ENCODE data around the gene EPHA3.
A peak's percentile ranks its signal among the peaks of the same experiment; 100 is the strongest.

EPHA3 gene

GRCh38 chr3:89234620-89235019 is 127.2 kb downstream of the EPHA3 start:
- no peak for DNase-seq

DNA sequence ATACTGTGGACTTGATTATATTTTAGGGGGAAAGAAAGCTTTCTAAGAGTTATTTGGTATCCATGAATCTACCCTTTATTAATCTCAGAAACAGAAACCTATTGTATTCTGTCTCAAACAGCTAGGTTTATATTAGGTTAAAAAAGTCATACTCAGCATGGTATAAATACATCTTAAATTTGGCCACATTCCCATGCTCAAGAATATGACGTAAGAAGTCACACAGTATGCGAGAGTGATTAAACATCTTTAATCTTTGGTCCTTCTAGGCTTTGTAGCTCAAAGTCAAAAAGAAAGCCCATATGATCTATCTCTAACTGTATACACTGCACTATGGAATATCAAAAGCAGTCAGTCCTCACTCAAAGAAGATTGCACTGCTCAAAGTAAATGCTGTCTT is 131.4 kb downstream of the EPHA3 start:
- DNase-seq = no peak

DNA sequence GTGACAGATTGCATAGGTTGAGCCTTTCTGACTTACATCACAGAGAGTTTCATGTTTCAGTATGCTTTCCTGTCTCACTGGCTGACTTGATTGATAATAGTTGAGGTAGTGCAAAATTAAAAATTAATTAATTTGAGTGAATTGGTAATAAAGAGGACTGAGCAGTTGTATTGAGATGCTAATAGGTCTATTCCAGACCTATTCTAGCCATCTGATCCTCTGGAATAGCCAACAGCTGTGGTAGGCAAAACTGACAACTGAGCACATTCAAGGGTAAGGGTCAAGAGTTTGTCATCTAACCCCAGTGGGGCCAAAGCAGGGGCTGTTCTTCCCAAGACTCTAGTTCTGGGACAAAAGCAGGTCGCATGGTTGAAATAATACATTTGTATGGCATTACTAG is 132.4 kb downstream of the EPHA3 start:
- DNase-seq = peak in 1 of 2 experiments; percentile 3

- no peak for DNase-seq
Observed at GRCh38 chr3:89245612-89246011, 138.2 kb downstream of the EPHA3 start.

- no peak for DNase-seq
Observed at GRCh38 chr3:89246326-89246725, 138.9 kb downstream of the EPHA3 start.

DNA sequence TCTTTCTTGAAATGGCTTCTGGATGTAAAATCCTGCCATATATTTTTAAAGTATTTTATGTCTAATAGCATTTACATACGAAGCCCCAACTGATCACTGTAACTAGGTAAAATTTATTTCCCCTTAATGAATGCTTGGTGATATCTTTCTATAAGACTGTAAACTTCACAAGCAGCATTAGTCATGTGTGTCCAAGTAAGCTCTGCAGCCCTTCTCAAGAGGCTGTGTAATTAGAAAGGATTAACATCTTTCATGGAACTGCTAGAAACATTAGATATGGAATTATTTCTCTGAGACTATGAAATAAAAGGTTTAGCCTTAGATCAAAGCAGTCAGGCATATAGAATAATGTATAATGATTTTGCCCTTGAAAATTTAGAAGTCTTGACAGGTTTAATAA is 143.3 kb downstream of the EPHA3 start:
- peak; percentile 35 to 70 for DNase-seq

DNA sequence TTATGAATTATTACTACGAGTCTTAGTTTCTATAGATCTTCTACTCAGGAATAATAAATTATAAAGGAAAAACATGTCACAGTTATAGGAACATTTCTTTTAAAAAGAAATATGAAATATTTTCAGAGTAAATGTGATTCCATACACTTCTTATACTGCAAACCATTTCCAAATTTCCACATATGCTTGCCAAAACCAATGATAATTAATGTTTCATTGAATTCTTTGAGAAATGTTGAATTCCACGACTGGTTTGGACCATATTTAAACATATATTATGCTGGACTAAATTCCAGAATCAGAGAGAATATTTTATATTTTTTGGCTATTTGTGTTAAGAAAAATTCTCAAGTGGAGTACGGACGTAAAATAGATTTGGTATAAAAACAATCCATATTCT is 144.6 kb downstream of the EPHA3 start:
- no peak for DNase-seq

- peak in 1 of 2 experiments; percentile 17 for DNase-seq
Observed at GRCh38 chr3:89252860-89253259, 145.4 kb downstream of the EPHA3 start.

DNA sequence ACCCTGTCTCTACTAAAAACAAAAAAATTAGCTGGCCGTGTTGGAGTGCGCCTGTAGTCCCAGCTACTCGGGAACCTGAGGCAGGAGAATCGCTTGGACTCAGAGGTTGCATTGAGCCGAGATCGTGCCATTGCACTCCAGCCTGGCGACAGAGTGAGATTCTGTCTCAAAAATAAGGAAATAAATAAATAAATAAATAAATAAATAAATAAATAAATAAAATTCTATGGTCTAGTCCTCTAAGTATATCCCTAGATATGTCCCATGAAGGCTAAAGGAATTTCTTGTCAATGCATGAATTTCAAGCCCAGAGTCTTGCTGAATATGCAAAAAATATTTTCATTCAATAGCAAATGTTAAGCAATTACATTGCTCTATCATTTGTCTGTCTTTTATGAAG is 149.0 kb downstream of the EPHA3 start:
- no peak for DNase-seq

DNA sequence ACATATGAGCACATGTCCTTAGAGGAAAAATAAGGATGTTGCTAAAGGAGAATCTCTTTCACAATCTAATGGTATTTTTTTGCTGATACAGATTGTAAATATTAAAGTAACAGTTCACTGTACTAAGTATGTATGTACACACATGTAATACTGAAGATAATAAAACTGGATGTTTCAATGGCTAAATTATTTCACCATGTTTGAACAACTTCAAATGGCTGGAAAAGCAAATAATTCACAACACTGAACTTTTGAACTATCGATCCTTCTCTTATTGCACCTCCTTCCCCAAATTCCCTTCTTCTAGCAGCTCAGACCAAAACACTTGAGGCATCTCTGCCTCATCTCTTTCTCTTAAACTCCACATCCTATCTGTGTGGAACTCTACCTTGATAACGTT is 149.5 kb downstream of the EPHA3 start:
- no peak for DNase-seq

GRCh38 chr3:89260721-89261120 is 153.3 kb downstream of the EPHA3 start:
- no peak for DNase-seq

DNA sequence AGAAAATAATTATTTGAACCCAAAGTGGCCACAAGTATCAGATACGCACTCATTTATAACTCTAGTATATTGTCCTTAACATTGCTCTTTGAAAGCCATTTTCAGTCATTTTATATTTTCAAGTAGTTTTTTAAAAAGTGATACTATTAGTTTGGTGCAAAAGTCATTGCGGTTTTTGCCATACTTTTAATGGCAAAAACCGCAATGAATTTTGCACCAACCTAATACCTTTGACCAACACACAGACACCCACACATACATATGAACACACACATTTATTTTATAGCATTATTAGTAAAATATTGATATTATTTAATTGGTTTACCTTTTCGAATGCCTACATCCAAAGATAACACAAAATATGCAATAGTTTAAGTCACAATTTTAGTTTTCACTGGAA is 154.3 kb downstream of the EPHA3 start:
- DNase-seq = no peak

GRCh38 chr3:89262309-89262929 is 155.0 kb downstream of the EPHA3 start:
- DNase-seq = no peak

DNA sequence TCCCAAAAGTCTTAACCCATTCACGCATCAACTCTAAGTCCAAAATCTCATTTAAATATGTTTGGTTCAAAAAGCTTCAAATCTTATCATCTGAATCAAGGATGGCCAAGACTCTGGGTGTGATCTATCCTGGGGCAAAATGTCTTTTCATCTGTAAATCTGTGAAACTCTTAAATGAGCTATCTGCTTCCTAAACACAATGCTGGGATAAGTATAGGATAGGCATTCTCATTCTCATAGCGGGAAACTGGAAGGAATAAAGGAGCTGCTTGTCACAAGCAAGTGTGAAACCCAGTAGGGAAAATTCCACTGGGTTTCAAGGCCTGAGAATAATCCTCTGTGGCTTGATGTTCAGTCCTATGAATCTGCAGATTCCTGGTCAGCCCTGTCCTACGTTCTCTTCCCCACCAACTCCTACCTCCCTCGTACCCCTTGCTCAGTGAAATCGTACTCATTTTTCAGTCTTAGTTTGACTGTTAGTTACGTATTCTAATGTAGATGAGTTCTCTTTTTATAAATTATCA is 156.7 kb downstream of the EPHA3 start:
- DNase-seq = no peak

DNA sequence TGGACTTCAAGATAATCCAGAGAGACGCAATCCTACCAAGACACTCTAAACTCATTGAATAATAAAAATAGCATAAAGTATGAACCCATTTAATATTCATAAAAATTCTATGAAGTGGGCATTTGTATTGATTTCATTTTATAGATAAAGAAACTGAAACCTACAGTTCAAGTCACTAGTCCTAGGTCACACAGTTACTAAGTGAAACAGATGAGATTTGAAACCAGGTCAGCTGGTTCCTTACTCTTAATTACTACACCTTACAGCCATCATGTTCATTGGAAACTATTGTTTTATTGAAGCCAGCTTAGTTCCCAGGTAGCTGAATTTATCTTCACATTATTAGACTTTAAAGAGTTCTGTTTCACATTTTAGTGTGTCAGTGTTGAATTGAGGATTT is 158.7 kb downstream of the EPHA3 start:
- no peak for DNase-seq

DNA sequence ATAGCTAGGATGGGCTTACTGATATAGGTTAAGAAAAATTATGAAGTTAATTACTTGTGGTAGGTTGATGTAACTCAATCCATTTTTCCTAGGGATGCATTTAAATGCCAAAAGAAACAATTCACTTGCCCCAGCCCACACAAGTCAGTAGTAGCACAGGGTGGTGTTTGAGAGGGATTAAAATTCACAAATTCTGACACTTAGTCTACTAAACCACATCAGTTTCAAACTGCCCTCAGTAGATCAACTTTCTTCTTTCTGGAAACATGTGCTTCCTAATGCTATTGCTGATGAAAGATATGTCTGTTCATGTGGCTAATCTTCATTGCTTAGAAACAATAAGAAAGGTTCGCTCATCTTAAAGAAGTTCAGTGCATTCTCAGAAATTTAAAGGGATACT is 160.6 kb downstream of the EPHA3 start:
- DNase-seq = no peak

GRCh38 chr3:89270201-89270600 is 162.8 kb downstream of the EPHA3 start:
- DNase-seq = no peak

- no peak for DNase-seq
Observed at GRCh38 chr3:89275001-89275400, 167.6 kb downstream of the EPHA3 start.

DNA sequence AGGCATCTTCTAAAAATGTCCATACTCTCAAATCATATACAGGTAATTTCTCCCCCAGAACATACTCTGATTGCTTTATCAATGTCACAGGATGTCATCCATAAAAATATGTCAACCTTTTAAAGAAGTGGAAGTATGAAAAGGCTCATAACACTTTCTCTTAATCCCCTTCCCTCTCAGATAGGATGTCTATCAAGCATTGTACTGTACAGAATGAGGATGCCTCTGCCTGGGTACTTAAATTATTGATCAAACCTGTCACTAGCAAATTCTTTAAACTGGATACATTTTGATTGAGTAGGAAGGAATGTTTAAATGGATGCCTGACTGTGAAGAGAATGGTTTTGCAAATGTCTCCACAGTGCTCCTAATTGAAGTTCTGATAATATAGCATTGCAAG is 168.7 kb downstream of the EPHA3 start:
- no peak for DNase-seq

GRCh38 chr3:89278302-89279025 is 171.0 kb downstream of the EPHA3 start:
- no peak for DNase-seq

DNA sequence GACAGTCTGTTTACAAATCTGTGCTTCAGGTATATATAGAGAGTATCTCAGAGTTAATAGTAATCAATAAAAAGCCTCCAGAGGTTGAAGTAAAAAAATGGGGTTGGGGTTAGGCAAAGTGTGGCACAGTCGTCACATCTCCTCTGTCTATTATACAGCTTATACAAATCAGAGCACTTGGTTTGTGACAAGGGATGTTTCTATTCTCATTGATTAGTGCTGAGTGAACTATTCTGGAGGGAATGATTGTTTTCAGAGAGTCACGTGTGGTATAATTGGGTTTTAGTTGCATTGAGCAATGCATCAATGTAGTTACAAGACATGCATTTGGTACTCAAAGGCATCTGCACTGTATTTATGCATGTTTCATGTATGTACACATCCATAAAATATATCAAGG is 172.9 kb downstream of the EPHA3 start:
- DNase-seq = no peak

DNA sequence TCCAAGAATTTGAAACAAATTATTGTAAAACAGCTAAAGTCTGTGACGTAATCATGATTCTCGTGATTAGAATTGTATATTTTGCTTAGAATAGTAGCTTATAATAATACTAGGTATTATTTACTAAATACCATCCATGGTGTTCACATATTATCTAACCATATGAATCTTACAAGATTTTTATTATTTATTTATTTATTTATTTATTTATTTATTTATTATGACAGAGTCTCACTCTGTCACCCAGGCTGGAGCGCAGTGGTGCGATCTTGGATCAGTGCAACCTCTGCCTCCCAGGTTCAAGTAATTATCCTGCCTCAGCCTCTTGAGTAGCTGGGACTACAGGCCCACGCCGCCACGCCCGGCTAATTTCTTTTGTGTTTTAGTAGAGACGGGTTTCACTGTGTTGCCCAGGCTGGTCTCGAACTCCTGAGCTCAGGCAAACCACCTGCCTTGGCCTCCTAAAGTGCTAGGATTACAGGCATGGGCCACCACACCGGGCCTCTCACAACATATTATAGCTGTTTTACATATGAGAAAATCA is 173.5 kb downstream of the EPHA3 start:
- no peak for DNase-seq

DNA sequence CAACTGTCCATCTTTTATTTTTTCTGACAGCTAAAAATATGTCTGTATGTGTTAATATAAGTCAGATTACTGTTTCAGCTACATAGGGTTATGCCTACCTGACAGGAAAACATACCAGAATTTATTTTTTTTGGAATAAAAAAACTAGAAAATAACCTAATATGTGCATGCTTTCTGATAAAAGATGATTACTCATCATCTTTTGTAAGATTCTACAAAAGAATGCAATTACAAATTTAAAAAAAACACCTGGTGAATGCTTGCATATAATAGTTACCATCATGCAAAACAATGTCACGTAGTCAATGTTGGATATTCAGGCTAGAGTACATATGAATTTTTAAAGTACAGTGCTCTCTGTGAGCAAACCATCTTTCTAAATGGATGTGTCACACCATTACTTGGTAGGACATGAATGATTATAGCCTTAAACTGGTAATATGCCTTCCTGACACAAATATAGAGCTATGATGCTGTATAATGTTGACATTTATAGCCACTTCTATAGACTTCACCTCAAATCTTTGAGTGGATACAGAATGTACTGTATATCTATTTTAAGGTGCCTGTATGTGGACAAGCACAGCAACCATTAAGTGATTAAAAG is 180.6 kb downstream of the EPHA3 start:
- no peak for DNase-seq
